ENCODE measurements around the gene ADGRL3.

GRCh38 chr4:61299316-61299715 is 99.2 kb downstream of the ADGRL3 start:
- TF ChIP-seq CTCF (IDR thresholded peaks at IDR 0.05) (no peak), EZH2 (IDR thresholded peaks at IDR 0.05; ENCODE audit: borderline replicate concordance, insufficient read depth, low read depth, low read length, poor library complexity, severe bottlenecking) (no peak)

All from B cell (primary cell).